ENCODE measurements around the gene LARGE1.

The LARGE1 gene

GRCh38 chr22:33440756-33441155 lies 479.5 kb downstream of the LARGE1 start:
- DNase-seq (ENCODE audit: low spot score in 2 of 2) = no peak
- Mint-ChIP-seq H3K4me3 (no peak overlapping the region), H3K9me3 (peaks cover 9% of the 10 kb centered on the region), H3K27ac (ENCODE audit: low read depth) (no peak overlapping the region), H3K27me3 (no peaks in the 10 kb centered on the region), H3K4me1 (no peaks in the 10 kb centered on the region), H3K36me3 (ENCODE audit: insufficient read depth) (peaks cover 2% of the 10 kb centered on the region)
- no peak for ATAC-seq (replicated peaks; ENCODE audit: extremely low read depth, poor library complexity, severe bottlenecking)

GRCh38 chr22:33438273-33438672 lies 482.0 kb downstream of the LARGE1 start:
- Mint-ChIP-seq H3K4me3 (no peak overlapping the region), H3K27me3 (no peaks in the 10 kb centered on the region), H3K4me1 (no peaks in the 10 kb centered on the region), H3K9me3 (peaks cover 9% of the 10 kb centered on the region), H3K27ac (ENCODE audit: low read depth) (no peak overlapping the region), H3K36me3 (ENCODE audit: insufficient read depth) (peaks cover under 1% of the 10 kb centered on the region)
- ATAC-seq (replicated peaks; ENCODE audit: extremely low read depth, poor library complexity, severe bottlenecking) = no peak
- DNase-seq (ENCODE audit: low spot score in 2 of 2) = no peak

GRCh38 chr22:33431300-33431699 lies 489.0 kb downstream of the LARGE1 start:
- Mint-ChIP-seq H3K4me1 (no peaks in the 10 kb centered on the region), H3K4me3 (no peak overlapping the region), H3K9me3 (no peaks in the 10 kb centered on the region), H3K27ac (ENCODE audit: low read depth) (no peak overlapping the region), H3K27me3 (no peaks in the 10 kb centered on the region), H3K36me3 (ENCODE audit: insufficient read depth) (no peaks in the 10 kb centered on the region)
- DNase-seq (ENCODE audit: low spot score in 2 of 2) (no peak), ATAC-seq (replicated peaks; ENCODE audit: extremely low read depth, poor library complexity, severe bottlenecking) (no peak)

GRCh38 chr22:33429281-33429680 lies 491.0 kb downstream of the LARGE1 start:
- H3K4me1 Mint-ChIP-seq = no peaks in the 10 kb centered on the region
- no peaks in the 10 kb centered on the region for H3K9me3 Mint-ChIP-seq
- no peak overlapping the region for H3K4me3 Mint-ChIP-seq
- H3K27me3 Mint-ChIP-seq = no peaks in the 10 kb centered on the region
- DNase-seq (ENCODE audit: low spot score in 2 of 2) (no peak), ATAC-seq (replicated peaks; ENCODE audit: extremely low read depth, poor library complexity, severe bottlenecking) (no peak)
- H3K27ac Mint-ChIP-seq (ENCODE audit: low read depth) = no peak overlapping the region
- H3K36me3 Mint-ChIP-seq (ENCODE audit: insufficient read depth) = no peaks in the 10 kb centered on the region

- H3K4me3 Mint-ChIP-seq = no peak overlapping the region
- DNase-seq (ENCODE audit: low spot score in 2 of 2) (no peak), ATAC-seq (replicated peaks; ENCODE audit: extremely low read depth, poor library complexity, severe bottlenecking) (no peak)
- H3K9me3 Mint-ChIP-seq = no peaks in the 10 kb centered on the region
- no peak overlapping the region for H3K27ac Mint-ChIP-seq (ENCODE audit: low read depth)
- no peaks in the 10 kb centered on the region for H3K36me3 Mint-ChIP-seq (ENCODE audit: insufficient read depth)
- no peaks in the 10 kb centered on the region for H3K4me1 Mint-ChIP-seq
- no peaks in the 10 kb centered on the region for H3K27me3 Mint-ChIP-seq
Observed at GRCh38 chr22:33427461-33427860, 492.8 kb downstream of the LARGE1 start.

- no peaks in the 10 kb centered on the region for H3K27me3 Mint-ChIP-seq
- H3K36me3 Mint-ChIP-seq (ENCODE audit: insufficient read depth) = no peaks in the 10 kb centered on the region
- H3K9me3 Mint-ChIP-seq = no peaks in the 10 kb centered on the region
- no peak overlapping the region for H3K27ac Mint-ChIP-seq (ENCODE audit: low read depth)
- ATAC-seq (replicated peaks; ENCODE audit: extremely low read depth, poor library complexity, severe bottlenecking) (no peak), DNase-seq (ENCODE audit: low spot score in 2 of 2) (no peak)
- H3K4me1 Mint-ChIP-seq = no peaks in the 10 kb centered on the region
- H3K4me3 Mint-ChIP-seq = no peak overlapping the region
Observed at GRCh38 chr22:33426451-33426850, 493.8 kb downstream of the LARGE1 start.

GRCh38 chr22:33421859-33422258 lies 498.4 kb downstream of the LARGE1 start:
- DNase-seq (ENCODE audit: low spot score in 2 of 2) (no peak), ATAC-seq (replicated peaks; ENCODE audit: extremely low read depth, poor library complexity, severe bottlenecking) (no peak)
- Mint-ChIP-seq H3K27me3 (no peaks in the 10 kb centered on the region), H3K4me3 (no peak overlapping the region), H3K36me3 (ENCODE audit: insufficient read depth) (peaks cover 2% of the 10 kb centered on the region), H3K4me1 (no peaks in the 10 kb centered on the region), H3K9me3 (peaks cover 8% of the 10 kb centered on the region), H3K27ac (ENCODE audit: low read depth) (no peak overlapping the region)

- H3K9me3 Mint-ChIP-seq = peaks cover 15% of the 10 kb centered on the region
- no peak for ATAC-seq (replicated peaks; ENCODE audit: extremely low read depth, poor library complexity, severe bottlenecking)
- no peak overlapping the region for H3K27ac Mint-ChIP-seq (ENCODE audit: low read depth)
- H3K27me3 Mint-ChIP-seq = no peaks in the 10 kb centered on the region
- H3K36me3 Mint-ChIP-seq (ENCODE audit: insufficient read depth) = peaks cover 3% of the 10 kb centered on the region
- no peaks in the 10 kb centered on the region for H3K4me1 Mint-ChIP-seq
- no peak for DNase-seq (ENCODE audit: low spot score in 2 of 2)
- no peak overlapping the region for H3K4me3 Mint-ChIP-seq
Observed at GRCh38 chr22:33418484-33418883, 501.8 kb downstream of the LARGE1 start.

- Mint-ChIP-seq H3K4me1 (no peaks in the 10 kb centered on the region), H3K36me3 (ENCODE audit: insufficient read depth) (peaks cover 3% of the 10 kb centered on the region), H3K27ac (ENCODE audit: low read depth) (no peak overlapping the region), H3K4me3 (no peak overlapping the region), H3K27me3 (no peaks in the 10 kb centered on the region), H3K9me3 (peaks cover 15% of the 10 kb centered on the region)
- ATAC-seq (replicated peaks; ENCODE audit: extremely low read depth, poor library complexity, severe bottlenecking) (no peak), DNase-seq (ENCODE audit: low spot score in 2 of 2) (no peak)
Observed at GRCh38 chr22:33415401-33415800, 504.9 kb downstream of the LARGE1 start.

- Mint-ChIP-seq H3K4me1 (no peaks in the 10 kb centered on the region), H3K9me3 (no peaks in the 10 kb centered on the region), H3K27me3 (no peaks in the 10 kb centered on the region), H3K4me3 (no peak overlapping the region), H3K27ac (ENCODE audit: low read depth) (no peak overlapping the region), H3K36me3 (ENCODE audit: insufficient read depth) (peaks cover 1% of the 10 kb centered on the region)
- DNase-seq (ENCODE audit: low spot score in 2 of 2) (no peak), ATAC-seq (replicated peaks; ENCODE audit: extremely low read depth, poor library complexity, severe bottlenecking) (no peak)
Observed at GRCh38 chr22:33409079-33409478, 511.2 kb downstream of the LARGE1 start.

GRCh38 chr22:33405194-33405593 lies 515.1 kb downstream of the LARGE1 start:
- H3K36me3 Mint-ChIP-seq (ENCODE audit: insufficient read depth) = no peaks in the 10 kb centered on the region
- no peak overlapping the region for H3K4me3 Mint-ChIP-seq
- H3K4me1 Mint-ChIP-seq = no peaks in the 10 kb centered on the region
- peaks cover 5% of the 10 kb centered on the region for H3K9me3 Mint-ChIP-seq
- no peaks in the 10 kb centered on the region for H3K27me3 Mint-ChIP-seq
- no peak for ATAC-seq (replicated peaks; ENCODE audit: extremely low read depth, poor library complexity, severe bottlenecking)
- no peak overlapping the region for H3K27ac Mint-ChIP-seq (ENCODE audit: low read depth)
- no peak for DNase-seq (ENCODE audit: low spot score in 2 of 2)

- no peak for DNase-seq (ENCODE audit: low spot score in 2 of 2)
- peaks cover 5% of the 10 kb centered on the region for H3K9me3 Mint-ChIP-seq
- H3K36me3 Mint-ChIP-seq (ENCODE audit: insufficient read depth) = no peaks in the 10 kb centered on the region
- H3K27me3 Mint-ChIP-seq = no peaks in the 10 kb centered on the region
- H3K27ac Mint-ChIP-seq (ENCODE audit: low read depth) = no peak overlapping the region
- no peaks in the 10 kb centered on the region for H3K4me1 Mint-ChIP-seq
- no peak for ATAC-seq (replicated peaks; ENCODE audit: extremely low read depth, poor library complexity, severe bottlenecking)
- H3K4me3 Mint-ChIP-seq = no peak overlapping the region
Observed at GRCh38 chr22:33404723-33405122, 515.6 kb downstream of the LARGE1 start.

- H3K4me3 Mint-ChIP-seq = no peak overlapping the region
- H3K4me1 Mint-ChIP-seq = no peaks in the 10 kb centered on the region
- peaks cover 2% of the 10 kb centered on the region for H3K36me3 Mint-ChIP-seq (ENCODE audit: insufficient read depth)
- H3K27me3 Mint-ChIP-seq = no peaks in the 10 kb centered on the region
- no peak overlapping the region for H3K27ac Mint-ChIP-seq (ENCODE audit: low read depth)
- DNase-seq (ENCODE audit: low spot score in 2 of 2) (no peak), ATAC-seq (replicated peaks; ENCODE audit: extremely low read depth, poor library complexity, severe bottlenecking) (no peak)
- H3K9me3 Mint-ChIP-seq = peaks cover 10% of the 10 kb centered on the region
Observed at GRCh38 chr22:33402325-33402724, 518.0 kb downstream of the LARGE1 start.

- no peak for DNase-seq (ENCODE audit: low spot score in 2 of 2)
- peaks cover 11% of the 10 kb centered on the region for H3K9me3 Mint-ChIP-seq
- ATAC-seq (replicated peaks; ENCODE audit: extremely low read depth, poor library complexity, severe bottlenecking) = no peak
- no peak overlapping the region for H3K27ac Mint-ChIP-seq (ENCODE audit: low read depth)
- no peak overlapping the region for H3K4me3 Mint-ChIP-seq
- peaks cover 2% of the 10 kb centered on the region for H3K36me3 Mint-ChIP-seq (ENCODE audit: insufficient read depth)
- H3K4me1 Mint-ChIP-seq = no peaks in the 10 kb centered on the region
- H3K27me3 Mint-ChIP-seq = no peaks in the 10 kb centered on the region
Observed at GRCh38 chr22:33401291-33401690, 519.0 kb downstream of the LARGE1 start.
